ENCODE results near the gene IFNL3. TPM values are rescaled to one million over a fixed set of nuclear protein-coding genes. Genes with fewer than 3 reads are reported as not detected.
"Not testable (repeated sequence)": the region's sequence is repeated elsewhere in the genome, so short reads cannot be mapped to it uniquely, and the experiment has no call there.

Gene IFNL3
- total RNA-seq, 1 experiment from 2014 or later = not detected

DNA sequence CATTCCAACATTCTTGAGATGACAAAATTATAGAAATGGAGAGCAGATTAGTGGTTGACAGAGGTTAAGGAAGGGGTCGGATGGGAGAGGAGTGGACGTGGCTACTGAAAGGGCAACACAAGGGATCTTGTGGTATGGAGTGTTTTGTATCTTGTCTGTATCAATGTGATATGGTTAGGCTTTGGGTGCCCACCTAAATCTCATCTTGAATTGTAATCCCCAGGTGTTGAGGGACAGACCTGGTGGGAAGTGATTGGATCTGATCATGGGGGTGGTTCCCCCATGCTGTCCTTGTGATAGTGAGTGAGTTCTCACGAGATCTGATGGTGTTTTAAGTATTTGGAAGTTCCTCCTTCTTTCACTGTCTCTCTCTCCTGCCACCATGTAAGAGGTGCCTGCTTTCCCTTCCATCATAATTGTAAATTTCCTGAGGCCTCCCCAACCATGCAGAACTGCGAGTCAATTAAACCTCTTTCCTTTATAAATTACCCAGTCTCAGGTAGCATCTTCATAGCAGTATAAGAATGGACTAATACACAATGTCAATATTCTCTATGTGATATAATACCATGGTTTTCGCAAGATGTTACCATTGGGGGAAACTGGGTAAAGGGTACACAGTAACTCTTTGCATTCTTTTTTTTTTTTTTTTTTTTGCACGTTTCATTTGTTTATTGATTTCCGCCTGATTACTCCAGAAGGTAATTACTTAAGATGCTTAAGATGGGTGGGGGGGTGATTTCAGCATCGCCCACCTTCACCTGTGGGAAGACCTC, 8.8 kb upstream of the IFNL3 start:
- no peak for DNase-seq (ENCODE audit: low read depth)

- DNase-seq (ENCODE audit: low read depth) = no peak
These were observed 7.7 kb upstream of the IFNL3 start for GRCh38 chr19:39252458-39252857.

DNA sequence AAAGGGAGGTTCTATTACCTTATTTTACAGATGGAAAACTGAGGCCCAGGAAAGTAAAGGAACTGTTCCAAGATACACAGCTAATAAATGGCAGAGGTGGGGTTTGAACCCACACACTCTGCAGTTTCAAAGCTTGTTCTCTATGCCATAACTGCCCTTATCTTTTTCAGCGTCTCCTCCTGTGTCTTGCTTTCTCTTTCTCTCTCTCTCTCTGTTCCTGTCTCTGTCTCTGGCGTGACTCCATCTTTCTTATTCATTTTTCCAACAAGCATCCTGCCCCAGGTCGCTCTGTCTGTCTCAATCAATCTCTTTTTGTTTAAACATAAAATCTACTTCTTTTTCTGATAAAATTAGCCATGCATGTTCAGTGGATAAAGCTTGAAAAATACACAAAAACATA, 7.0 kb upstream of the IFNL3 start:
- DNase-seq (ENCODE audit: low read depth) = no peak

GRCh38 chr19:39251081-39251480, 6.3 kb upstream of the IFNL3 start:
- DNase-seq (ENCODE audit: low read depth) = no peak

DNA sequence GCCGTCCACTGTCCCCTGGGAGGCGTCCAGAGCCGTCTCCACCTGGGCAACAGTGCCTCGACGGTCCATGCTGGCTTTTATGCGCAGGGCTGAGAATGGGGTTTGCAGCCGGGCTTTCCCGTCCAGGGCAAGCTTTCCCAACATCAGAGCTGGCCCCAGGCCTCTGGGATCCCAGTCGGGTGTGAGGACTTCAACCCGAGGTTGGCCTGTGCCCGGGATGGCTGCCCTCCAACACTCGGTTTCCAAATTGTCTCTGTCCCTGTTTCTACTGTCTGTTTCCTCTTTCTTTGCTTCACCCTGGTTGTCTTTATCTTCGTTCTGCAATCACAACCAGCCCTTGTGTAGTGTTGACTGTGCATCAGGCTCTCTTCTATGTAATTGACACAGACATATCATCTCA, 4.0 kb upstream of the IFNL3 start, which contains the start of gene IFNL4:
IFNL4 (minus strand) TSS at position 51 of the 400 bp plus-strand sequence.
- DNase-seq (ENCODE audit: low read depth) = no peak

GRCh38 chr19:39247701-39248664, 3.2 kb upstream of the IFNL3 start:
- DNase-seq (ENCODE audit: low read depth) = no peak

GRCh38 chr19:39246951-39247669, 2.3 kb upstream of the IFNL3 start:
- DNase-seq (ENCODE audit: low read depth) = peak; percentile 17

GRCh38 chr19:39245166-39245565, 360 bp upstream of the IFNL3 start:
- not testable (repeated sequence) for DNase-seq (ENCODE audit: low read depth)

DNA sequence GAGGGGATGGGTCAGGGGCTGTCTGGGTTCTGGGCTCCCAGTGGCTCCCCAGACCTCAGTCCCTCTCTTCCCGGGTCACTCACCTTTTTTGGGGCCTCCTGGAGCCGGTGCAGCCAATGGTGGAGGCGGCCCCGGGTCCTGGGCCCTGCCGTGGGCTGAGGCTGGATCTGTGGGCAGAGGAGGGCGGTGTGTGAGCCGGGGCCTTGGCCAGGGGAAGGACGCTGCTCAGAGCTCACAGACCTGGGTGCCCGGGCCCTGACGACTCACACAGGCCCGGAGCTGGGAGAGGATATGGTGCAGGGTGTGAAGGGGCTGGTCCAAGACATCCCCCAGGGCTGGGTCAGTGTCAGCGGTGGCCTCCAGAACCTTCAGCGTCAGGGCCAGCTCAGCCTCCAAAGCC, 1.1 kb downstream of the IFNL3 start:
- not testable (repeated sequence) for DNase-seq (ENCODE audit: low read depth)

DNA sequence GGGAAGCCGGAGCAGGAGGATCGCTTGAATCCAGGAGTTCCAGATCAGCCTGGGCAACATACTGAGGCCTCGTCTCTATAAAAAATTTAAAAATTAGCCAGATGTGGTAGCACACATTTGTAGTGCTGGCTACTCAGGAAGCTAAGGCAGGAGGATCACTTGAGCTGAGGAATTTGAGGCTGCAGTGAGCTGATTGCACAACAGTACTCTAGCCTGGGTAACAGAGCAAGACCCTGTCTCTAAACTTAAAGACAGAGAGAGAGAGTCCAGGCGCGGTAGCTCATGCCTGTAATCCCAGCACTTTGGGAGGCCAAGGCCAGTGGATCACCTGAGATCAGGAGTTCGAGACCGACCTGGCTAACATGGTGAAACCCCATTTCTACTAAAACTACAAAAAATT, 4.4 kb downstream of the IFNL3 start:
- DNase-seq (ENCODE audit: low read depth) = no peak

- DNase-seq (ENCODE audit: low read depth) = no peak
These were observed 5.9 kb downstream of the IFNL3 start for GRCh38 chr19:39238944-39239343.

DNA sequence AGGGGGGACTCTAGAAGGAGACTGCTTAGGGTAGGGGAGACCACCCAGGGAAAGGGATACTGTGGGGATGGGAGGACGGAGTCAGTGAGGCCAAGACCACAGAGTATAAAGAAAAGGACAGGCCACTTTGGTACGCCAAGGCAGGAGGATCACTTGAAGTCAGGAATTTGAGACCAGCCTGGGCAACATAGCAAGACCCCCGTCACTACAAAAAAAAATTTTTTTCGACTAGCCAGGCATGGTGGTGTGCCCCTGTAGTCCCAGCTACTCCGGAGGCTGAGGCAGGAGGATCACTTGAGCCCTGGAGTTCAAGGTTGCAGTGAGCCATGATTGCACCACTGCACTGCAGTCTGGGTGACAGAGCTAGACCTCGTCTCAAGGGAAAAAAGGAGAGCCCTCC, 6.6 kb downstream of the IFNL3 start:
- no peak for DNase-seq (ENCODE audit: low read depth)

- peak; percentile 67 for DNase-seq (ENCODE audit: low read depth)
These were observed 7.3 kb downstream of the IFNL3 start for GRCh38 chr19:39237200-39238184.

DNA sequence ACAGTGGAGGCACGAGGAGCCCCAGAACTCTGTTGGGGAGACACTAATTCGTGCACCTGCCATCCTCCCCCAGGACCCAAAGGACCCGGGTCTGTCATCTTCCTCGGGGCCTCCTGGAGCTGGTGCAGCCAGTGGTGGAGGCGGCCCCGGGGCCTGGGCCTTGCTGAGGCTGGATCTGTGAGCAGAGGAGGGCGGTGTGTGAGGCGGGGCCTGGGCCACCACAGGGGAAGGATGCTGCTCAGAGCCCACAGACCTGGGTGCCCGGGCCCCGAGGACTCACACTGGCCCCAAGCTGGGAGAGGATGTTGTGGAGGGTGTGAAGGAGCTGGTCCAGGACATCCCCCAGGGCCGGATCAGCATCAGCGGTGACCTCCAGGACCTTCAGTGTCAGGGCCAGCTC, 8.3 kb downstream of the IFNL3 start:
- no peak for DNase-seq (ENCODE audit: low read depth)

- no peak for DNase-seq (ENCODE audit: low read depth)
These were observed 12.1 kb downstream of the IFNL3 start for GRCh38 chr19:39232708-39233107.

DNA sequence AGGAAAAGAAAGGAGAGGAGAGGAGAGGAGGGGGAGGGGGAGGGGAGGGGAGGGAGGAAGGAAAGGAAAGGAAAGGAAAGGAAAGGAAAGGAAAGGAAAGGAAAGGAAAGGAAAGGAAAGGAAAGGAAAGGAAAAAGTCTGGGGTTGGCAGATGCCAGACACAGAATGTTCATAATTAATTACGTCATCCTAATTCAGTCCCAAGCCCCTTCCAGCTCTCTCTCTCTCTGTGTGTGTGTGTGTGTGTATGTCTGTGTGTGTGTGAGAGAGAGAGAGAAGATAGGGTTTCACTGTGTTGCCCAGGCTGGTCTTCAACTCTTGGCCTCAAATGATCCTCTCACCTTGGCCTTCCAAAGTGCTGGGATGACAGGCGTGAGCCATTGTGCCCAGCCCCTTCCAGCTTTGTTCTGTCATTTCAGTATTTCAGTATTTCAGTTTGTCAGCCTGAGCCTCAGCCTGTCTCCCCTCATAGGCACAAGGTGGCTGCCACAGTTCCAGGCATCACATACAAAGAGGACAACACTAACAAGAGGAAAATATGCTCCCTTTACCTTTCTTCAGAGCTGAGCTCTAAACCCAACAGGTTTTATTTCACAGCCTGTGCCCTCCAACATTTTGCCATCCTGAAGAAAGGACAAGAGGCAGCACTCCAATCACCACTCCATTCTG, 14.6 kb downstream of the IFNL3 start:
- DNase-seq (ENCODE audit: low read depth) = no peak

GRCh38 chr19:39224910-39225309, 19.9 kb downstream of the IFNL3 start:
- DNase-seq (ENCODE audit: low read depth) = no peak

GRCh38 chr19:39223703-39224279, 21.0 kb downstream of the IFNL3 start:
- DNase-seq (ENCODE audit: low read depth) = peak; percentile 28

GRCh38 chr19:39219108-39219507, 25.7 kb downstream of the IFNL3 start:
- DNase-seq (ENCODE audit: low read depth) = not testable (repeated sequence)
